Neuronal stem cell (in vitro differentiated cells): Measurements from ENCODE around the gene UBASH3B.

Experiments
- DNase-seq: peaks from one replicate; pipeline ENCODE4 v3.0.0-alpha.2; 2013; ENCODE audit warnings: low spot score
- H2AFZ ChIP-seq: one replicate; pipeline ENCODE4 v1.6.1; 2013; ENCODE audit warnings: mild to moderate bottlenecking, low read length, inconsistent platforms
- H2AK5ac ChIP-seq: 2 replicates; pipeline ENCODE4 v1.6.1; 2013; ENCODE audit warnings: low read depth, mild to moderate bottlenecking, inconsistent platforms, low read length, moderate library complexity, mixed read lengths
- H2BK120ac ChIP-seq: 2 replicates; pipeline ENCODE4 v1.6.1; 2013; ENCODE audit warnings: low read depth, mild to moderate bottlenecking, inconsistent platforms, low read length, moderate library complexity, mixed read lengths
- H2BK12ac ChIP-seq: one replicate; pipeline ENCODE4 v1.6.1; 2013; ENCODE audit warnings: low read length, inconsistent platforms
- H2BK15ac ChIP-seq: 2 replicates; pipeline ENCODE4 v1.6.1; 2013; ENCODE audit warnings: mild to moderate bottlenecking, low read length, inconsistent platforms, mixed read lengths
- H2BK5ac ChIP-seq: one replicate; pipeline ENCODE4 v1.6.1; 2013; ENCODE audit warnings: inconsistent platforms, mild to moderate bottlenecking, low read length, moderate library complexity
- H3K14ac ChIP-seq: one replicate; pipeline ENCODE4 v1.6.1; 2013; ENCODE audit warnings: low read length, inconsistent platforms
- H3K18ac ChIP-seq: 2 replicates; pipeline ENCODE4 v1.6.1; 2013; ENCODE audit warnings: low read length, inconsistent platforms
- H3K23ac ChIP-seq: 2 replicates; pipeline ENCODE4 v1.6.1; 2013; ENCODE audit warnings: low read depth, mild to moderate bottlenecking, mixed read lengths, low read length, inconsistent platforms; ENCODE audit not compliant: poor library complexity
- H3K27ac ChIP-seq: replicated peaks from 3 replicates; pipeline ENCODE4 v1.5.1; 2013; ENCODE audit warnings: low read length, inconsistent platforms
- H3K27me3 ChIP-seq, 3 experiments: 2 replicates each; pipeline ENCODE4 v1.6.1; 2013; ENCODE audit warnings: low read length in 3 of 3, mild to moderate bottlenecking in 2 of 3, inconsistent platforms in 1 of 3, low read depth in 1 of 3, mixed read lengths in 1 of 3, moderate library complexity in 1 of 3; ENCODE audit not compliant: control insufficient read depth in 3 of 3, insufficient read depth in 3 of 3
- H3K36me3 ChIP-seq, 2 donors: replicated peaks in 1 of 2; 2 replicates each; pipeline ENCODE4 v1.6.1; 2013; ENCODE audit warnings: low read length in 2 of 2; ENCODE audit not compliant: control insufficient read depth in 2 of 2, insufficient read depth in 2 of 2
- H3K4ac ChIP-seq: 2 replicates; pipeline ENCODE4 v1.6.1; 2013; ENCODE audit warnings: inconsistent platforms, mild to moderate bottlenecking, low read length, moderate library complexity
- H3K4me1 ChIP-seq, 2 donors: 1 replicate in 1 of 2; 2 replicates in 1 of 2; pipeline ENCODE4 v1.6.1; 2013; ENCODE audit warnings: low read length in 2 of 2, low read depth in 1 of 2; ENCODE audit not compliant: control insufficient read depth in 2 of 2, insufficient read depth in 1 of 2
- H3K4me2 ChIP-seq: one replicate; pipeline ENCODE4 v1.6.1; 2013; ENCODE audit warnings: mild to moderate bottlenecking, low read length, inconsistent platforms; ENCODE audit not compliant: insufficient read depth, poor library complexity, severe bottlenecking
- H3K4me3 ChIP-seq, 2 donors: 2 replicates each; pipeline ENCODE4 v1.5.1; 2013; ENCODE audit warnings: low read length in 2 of 2, mild to moderate bottlenecking in 2 of 2, inconsistent platforms in 1 of 2, moderate library complexity in 1 of 2
- H3K79me1 ChIP-seq: one replicate; pipeline ENCODE4 v1.6.1; 2013; ENCODE audit warnings: low read depth, mild to moderate bottlenecking, inconsistent platforms, low read length, moderate library complexity
- H3K9ac ChIP-seq: one replicate; pipeline ENCODE4 v1.6.1; 2013; ENCODE audit warnings: mild to moderate bottlenecking, low read depth, low read length, inconsistent platforms; ENCODE audit not compliant: poor library complexity
- H3K9me3 ChIP-seq, 2 donors: replicated peaks in 1 of 2; 2 replicates each; pipeline versions ENCODE3 to v1.6.1; 2013; ENCODE audit warnings: low read length in 2 of 2, mild to moderate bottlenecking in 2 of 2, inconsistent platforms in 1 of 2, low read depth in 1 of 2, mixed read lengths in 1 of 2, moderate library complexity in 1 of 2; ENCODE audit not compliant: control insufficient read depth in 2 of 2, insufficient read depth in 1 of 2
- H4K8ac ChIP-seq: one replicate; pipeline ENCODE4 v1.6.1; 2013; ENCODE audit warnings: low read depth, mild to moderate bottlenecking, inconsistent platforms, low read length, moderate library complexity
- H4K91ac ChIP-seq: one replicate; pipeline ENCODE4 v1.6.1; 2013; ENCODE audit warnings: low read length, low read depth, mild to moderate bottlenecking, inconsistent platforms; ENCODE audit not compliant: poor library complexity
- WGBS, 2 donors: extraction: QIAGEN DNeasy Blood & Tissue Kit; methylation state at CpG; one replicate each; pipeline ENCODE4 v1.1.7; 2013; ENCODE audit warnings: missing lambda C conversion rate in 2 of 2, mixed read lengths in 1 of 2; ENCODE audit not compliant: insufficient read length in 2 of 2, insufficient replicate concordance in 1 of 2; ENCODE audit errors: extremely low coverage in 2 of 2; 5-methylcytosine and 5-hydroxymethylcytosine counted together

UBASH3B gene

DNA sequence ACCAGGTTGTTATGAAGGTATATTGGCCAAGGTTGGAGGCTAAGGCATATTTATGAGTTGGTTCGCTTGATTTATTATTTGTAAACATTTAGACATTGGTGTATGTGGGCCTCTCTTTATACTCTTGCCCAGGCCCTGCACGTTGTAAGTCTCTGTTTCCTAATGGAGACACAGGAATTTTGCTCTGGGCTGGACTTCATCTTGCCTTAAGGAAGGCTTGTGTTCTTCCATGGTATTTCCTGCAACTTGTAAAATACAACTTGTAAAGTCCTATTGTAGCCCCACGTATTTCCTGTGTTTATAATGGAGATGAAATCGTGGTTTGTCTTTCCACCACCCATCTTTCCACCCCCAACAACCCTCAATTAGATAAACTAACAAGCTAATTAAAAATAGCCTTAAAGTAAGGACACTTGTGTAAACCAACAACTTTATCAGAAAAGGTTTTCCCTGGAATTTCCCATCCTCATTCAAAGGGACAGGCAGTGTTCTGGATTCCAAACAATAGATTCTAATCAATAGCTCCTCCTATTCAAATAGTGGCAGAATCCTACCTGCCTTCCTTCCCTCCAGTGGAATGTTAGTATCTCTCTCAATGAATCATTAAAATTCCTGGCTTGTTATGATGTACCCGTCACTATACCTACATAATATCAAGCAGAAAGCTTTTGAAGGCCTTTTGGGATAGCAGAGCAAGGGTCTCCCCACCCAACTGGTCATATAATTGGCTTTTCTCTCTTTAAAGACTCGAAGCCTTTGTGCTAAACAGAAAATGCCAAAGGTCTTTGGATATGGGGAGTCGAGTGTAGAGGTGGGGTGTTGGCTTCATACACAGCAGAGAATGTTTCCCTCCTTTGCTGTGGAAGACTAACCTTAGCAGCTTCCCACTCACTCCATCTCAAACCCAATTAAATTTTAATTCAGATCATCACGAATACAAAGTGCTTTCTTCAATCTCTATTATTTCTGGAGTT, 77.1 kb downstream of the UBASH3B start:
- H4K8ac ChIP-seq, result no peak overlapping the region
- H3K27me3 ChIP-seq, result no peaks in the 10 kb centered on the region
- H3K36me3 ChIP-seq, result no peaks in the 10 kb centered on the region
- H3K9me3 ChIP-seq, result no peaks in the 10 kb centered on the region
- no peak overlapping the region for H4K91ac ChIP-seq
- H3K4me1 ChIP-seq, result peaks cover 0 to 13% of the 10 kb centered on the region in 2 donors
- H2BK12ac ChIP-seq, result peak overlapping the region; percentile 25
- H3K23ac ChIP-seq, result no peak overlapping the region
- no CpG with 5 or more reads among the region's 8 CpGs for WGBS, 2 donors
- peak overlapping the region; percentile 50 for H3K18ac ChIP-seq
- no peak overlapping the region for H3K4me3 ChIP-seq
- no peak overlapping the region for H3K14ac ChIP-seq
- no peak overlapping the region for H2BK15ac ChIP-seq
- no peak overlapping the region for H3K4ac ChIP-seq
- H3K27ac ChIP-seq, result peak overlapping the region; percentile 43
- DNase-seq, result no peak
- no peaks in the 10 kb centered on the region for H3K79me1 ChIP-seq
- no peak overlapping the region for H3K4me2 ChIP-seq
- H3K9ac ChIP-seq, result no peak overlapping the region
- no peak overlapping the region for H2BK120ac ChIP-seq
- H2BK5ac ChIP-seq, result no peak overlapping the region
- H2AK5ac ChIP-seq, result no peak overlapping the region
- H2AFZ ChIP-seq, result no peak overlapping the region

DNA sequence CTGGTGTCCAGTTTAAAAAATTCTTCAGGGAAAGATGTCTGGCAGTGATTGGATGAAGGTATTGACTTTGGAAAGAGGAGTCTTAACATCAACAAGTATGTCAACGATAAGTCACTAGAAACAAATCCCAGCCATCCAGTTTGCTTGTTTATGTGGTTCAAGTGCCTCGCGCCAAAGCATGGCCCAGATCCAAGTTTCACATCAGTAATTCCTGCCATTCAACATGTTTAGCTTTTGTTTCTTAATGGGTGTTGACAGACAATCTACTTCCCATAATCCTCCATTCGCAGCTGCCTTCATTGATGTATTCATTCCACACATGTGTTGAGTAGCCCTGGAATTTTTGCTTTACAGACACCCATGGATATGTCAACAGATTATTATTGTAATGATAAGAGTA, 77.8 kb downstream of the UBASH3B start:
- Histone ChIP-seq H3K9me3 (no peaks in the 10 kb centered on the region), H2BK5ac (no peak overlapping the region), H3K4me3 (no peak overlapping the region), H3K14ac (no peak overlapping the region), H3K27me3 (no peaks in the 10 kb centered on the region), H3K23ac (no peak overlapping the region), H2AFZ (no peak overlapping the region), H3K27ac (no peak overlapping the region), H2BK120ac (no peak overlapping the region), H3K4me2 (no peak overlapping the region), H4K91ac (no peak overlapping the region), H3K79me1 (no peaks in the 10 kb centered on the region), H2BK12ac (no peak overlapping the region), H3K4me1 (peaks cover 5 to 14% of the 10 kb centered on the region in 2 donors), H2AK5ac (no peak overlapping the region), H3K36me3 (no peaks in the 10 kb centered on the region), H4K8ac (no peak overlapping the region), H3K18ac (no peak overlapping the region), H3K9ac (no peak overlapping the region), H2BK15ac (no peak overlapping the region), H3K4ac (no peak overlapping the region)
- no CpG with 5 or more reads among the region's 4 CpGs for WGBS, 2 donors
- DNase-seq, result no peak

DNA sequence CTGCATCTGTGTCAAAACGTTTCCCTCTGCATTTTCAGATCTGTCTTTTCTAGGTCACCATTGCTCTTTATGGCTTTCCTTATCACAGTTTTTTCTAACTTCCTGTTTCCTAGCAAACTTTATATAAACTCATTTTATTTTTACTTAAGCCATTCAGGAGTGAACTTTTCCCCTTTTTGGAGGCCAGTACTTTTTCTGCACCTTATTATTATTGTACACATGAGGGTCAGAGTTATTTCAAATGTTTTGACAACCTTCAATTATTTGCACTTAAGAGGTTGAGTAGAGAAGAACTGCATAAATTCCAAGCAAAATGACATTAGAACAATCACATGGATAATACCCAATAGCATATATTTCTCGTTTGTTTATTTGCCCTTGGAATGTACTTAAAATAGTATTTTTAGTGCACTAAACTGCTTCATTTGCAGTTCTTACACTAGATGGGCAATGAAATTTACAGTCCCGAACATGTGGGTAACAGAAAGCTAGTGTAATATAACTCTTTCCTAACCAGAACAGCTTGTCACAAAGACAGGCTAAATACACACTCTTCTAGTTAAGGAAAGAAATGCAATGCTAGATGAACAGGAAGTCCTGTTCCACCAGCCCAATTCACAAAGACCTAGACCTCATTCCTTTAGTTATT, 79.5 kb downstream of the UBASH3B start:
- no peak overlapping the region for H2AFZ ChIP-seq
- H3K27me3 ChIP-seq, result no peaks in the 10 kb centered on the region
- H2BK5ac ChIP-seq, result no peak overlapping the region
- no peak overlapping the region for H2BK12ac ChIP-seq
- no peaks in the 10 kb centered on the region for H3K79me1 ChIP-seq
- no peak overlapping the region for H3K18ac ChIP-seq
- no peak overlapping the region for H3K9ac ChIP-seq
- H4K91ac ChIP-seq, result no peak overlapping the region
- WGBS, 2 donors, result no CpG with 5 or more reads among the region's 3 CpGs
- no peaks in the 10 kb centered on the region for H3K36me3 ChIP-seq
- H2AK5ac ChIP-seq, result no peak overlapping the region
- no peak overlapping the region for H3K4me3 ChIP-seq
- peaks cover 6 to 15% of the 10 kb centered on the region in 2 donors for H3K4me1 ChIP-seq
- H3K23ac ChIP-seq, result no peak overlapping the region
- H3K14ac ChIP-seq, result no peak overlapping the region
- H4K8ac ChIP-seq, result no peak overlapping the region
- H3K27ac ChIP-seq, result no peak overlapping the region
- H3K9me3 ChIP-seq, result no peaks in the 10 kb centered on the region
- DNase-seq, result no peak
- no peak overlapping the region for H2BK15ac ChIP-seq
- H2BK120ac ChIP-seq, result no peak overlapping the region
- H3K4me2 ChIP-seq, result no peak overlapping the region
- H3K4ac ChIP-seq, result no peak overlapping the region
